DOHH2 (cell line): ENCODE measurements around the gene CTSE.
"Not testable (repeated sequence)": the region's sequence is repeated elsewhere in the genome, so short reads cannot be mapped to it uniquely, and the experiment has no call there.

ENCODE experiments used
- CTCF ChIP-seq: fragments of 200-600 bp; sonication (generic); IDR thresholded peaks from one replicate; pipeline ENCODE4 v1.5.1; 2014; ENCODE audit warnings: antibody characterized with exemption, mild to moderate bottlenecking, low read depth, low read length; ENCODE audit not compliant: poor library complexity, severe bottlenecking
- EZH2phosphoT487 ChIP-seq: fragments of 200-600 bp; sonication (generic); IDR thresholded peaks from 2 replicates; pipeline ENCODE4 v1.6.1; 2017; ENCODE audit warnings: borderline replicate concordance, mild to moderate bottlenecking, antibody characterized with exemption, low read length, moderate library complexity, mixed read lengths

GRCh38 chr1:206064001-206064400 lies 40.3 kb upstream of the CTSE start:
- not testable (repeated sequence) for TF ChIP-seq EZH2phosphoT487, CTCF
